GM18519 (cell line): ENCODE data around the gene CEP128.

Experiments
- ATAC-seq: cut with Tn5 transposase; IDR thresholded peaks from one replicate; pipeline ENCODE4 v1.9.1; 2021; ENCODE audit warnings: mild to moderate bottlenecking, moderate library complexity; ENCODE audit not compliant: unreplicated experiment, low FRiP score

CEP128 gene

GRCh38 chr14:80695869-80696268 lies 245.7 kb downstream of the CEP128 start:
- no peak for ATAC-seq

GRCh38 chr14:80692903-80693302 lies 248.6 kb downstream of the CEP128 start:
- ATAC-seq, result no peak

GRCh38 chr14:80681651-80682050 lies 259.9 kb downstream of the CEP128 start:
- ATAC-seq, result no peak

GRCh38 chr14:80679273-80679672 lies 262.3 kb downstream of the CEP128 start:
- ATAC-seq, result no peak

- no peak for ATAC-seq
Observed at GRCh38 chr14:80678436-80678835, 263.1 kb downstream of the CEP128 start.

GRCh38 chr14:80669426-80669825 lies 272.1 kb downstream of the CEP128 start:
- ATAC-seq, result no peak

GRCh38 chr14:80664576-80664975 lies 277.0 kb downstream of the CEP128 start:
- no peak for ATAC-seq

GRCh38 chr14:80663541-80663940 lies 278.0 kb downstream of the CEP128 start:
- no peak for ATAC-seq

GRCh38 chr14:80659783-80660182 lies 281.8 kb downstream of the CEP128 start:
- no peak for ATAC-seq

- no peak for ATAC-seq
Observed at GRCh38 chr14:80658733-80659132, 282.8 kb downstream of the CEP128 start.

GRCh38 chr14:80658155-80658554 lies 283.4 kb downstream of the CEP128 start:
- ATAC-seq, result no peak

- no peak for ATAC-seq
Observed at GRCh38 chr14:80653956-80654355, 287.6 kb downstream of the CEP128 start.

- no peak for ATAC-seq
Observed at GRCh38 chr14:80645667-80646413, 295.7 kb downstream of the CEP128 start.

GRCh38 chr14:80644826-80645225 lies 296.7 kb downstream of the CEP128 start:
- ATAC-seq, result no peak

- ATAC-seq, result no peak
Observed at GRCh38 chr14:80638620-80639515, 302.7 kb downstream of the CEP128 start.

GRCh38 chr14:80637756-80638619 lies 303.6 kb downstream of the CEP128 start:
- no peak for ATAC-seq

- ATAC-seq, result no peak
Observed at GRCh38 chr14:80636071-80636470, 305.5 kb downstream of the CEP128 start.

- no peak for ATAC-seq
Observed at GRCh38 chr14:80634106-80634758, 307.3 kb downstream of the CEP128 start.

GRCh38 chr14:80629606-80630005 lies 311.9 kb downstream of the CEP128 start:
- no peak for ATAC-seq

GRCh38 chr14:80628547-80628946 lies 313.0 kb downstream of the CEP128 start:
- no peak for ATAC-seq
